ENCODE results near the gene BFAR. TPM values are rescaled to one million over a fixed set of nuclear protein-coding genes. Genes with fewer than 3 reads are reported as not detected.

BFAR gene
- total and polyA plus RNA-seq, 2 donors (not counting 3 experiments of a cell fraction or from before 2014, with no cell fraction given) = 57.3 to 73.5 TPM

DNA sequence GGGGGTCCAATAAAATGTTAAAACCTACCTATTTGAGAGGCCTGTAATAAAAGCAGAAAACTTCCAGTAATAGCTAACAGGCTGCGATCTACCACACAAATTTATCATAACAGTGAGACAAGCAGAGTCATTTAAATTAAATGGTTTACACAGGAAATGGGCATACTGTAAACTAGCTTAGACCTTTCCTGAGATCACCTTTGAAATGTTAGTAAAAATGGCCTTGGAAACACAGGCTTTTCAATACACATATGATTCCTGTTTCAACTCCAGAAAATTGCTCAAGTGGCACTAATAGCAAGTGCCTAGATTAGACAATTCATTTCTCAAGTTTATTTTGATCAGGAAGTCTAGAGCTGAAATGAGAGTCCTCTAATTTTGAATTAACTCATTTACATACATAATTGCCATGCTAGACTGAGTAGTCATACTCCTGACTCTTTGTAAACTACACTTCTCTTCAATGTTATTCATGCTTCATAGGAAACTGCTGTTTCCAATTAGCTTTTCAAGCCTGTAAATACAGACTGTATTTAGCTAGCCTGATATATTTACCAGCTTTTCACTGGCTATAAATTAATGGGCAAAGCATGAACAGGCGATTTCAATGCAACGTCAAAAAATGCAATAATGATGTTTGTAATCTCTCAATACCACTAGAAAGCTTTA lies 46.0 kb upstream of the BFAR start:
- BruUV-seq (replicated peaks) = no TSS peak
- Histone ChIP-seq H3K27me3 (ENCODE audit: control insufficient read depth in 2 of 2, insufficient read depth in 2 of 2, low read length in 2 of 2) (no peaks in the 10 kb centered on the region), H3K27ac (ENCODE audit: insufficient read depth, low read depth, low read length) (no peak overlapping the region), H3K9me3 (replicated peaks; ENCODE audit: control insufficient read depth, insufficient read depth, low read length) (no peaks in the 10 kb centered on the region), H2AFZ (ENCODE audit: low read depth, low read length) (no peak overlapping the region), H3K9ac (replicated peaks; ENCODE audit: extremely low read depth, insufficient read depth, low read length) (no peak overlapping the region), H3K4me2 (ENCODE audit: insufficient read depth, low read length) (no peak overlapping the region), H3K4me3 (replicated peaks in 1 of 3; ENCODE audit: insufficient read depth in 1 of 3, low read depth in 1 of 3, low read length in 3 of 3) (no peak overlapping the region), H3K79me2 (ENCODE audit: control insufficient read depth, insufficient read depth, low read length) (no peaks in the 10 kb centered on the region), H3K9me1 (replicated peaks; ENCODE audit: control insufficient read depth, extremely low read depth, insufficient read depth, low read length) (no peaks in the 10 kb centered on the region), H3K4me1 (ENCODE audit: control insufficient read depth, extremely low read depth, insufficient read depth, low read length) (no peaks in the 10 kb centered on the region), H4K20me1 (replicated peaks; ENCODE audit: control insufficient read depth, extremely low read depth, insufficient read depth, low read length) (no peaks in the 10 kb centered on the region), H3K36me3 (ENCODE audit: control insufficient read depth in 2 of 2, extremely low read depth in 1 of 2, insufficient read depth in 2 of 2, low read length in 2 of 2) (peaks cover 0 to 16% of the 10 kb centered on the region in 2 experiments)
- DNase-seq (ENCODE audit: low read depth, low spot score) = no peak
- FAIRE-seq = no peak
- ChIA-PET POLR2A (no interaction called here), CTCF (interaction anchor here (0.9 to 1.3 kb wide), 2 partner anchors 13 to 21 kb away, joined by 3 to 9 read pairs; no protein-coding TSS in a partner anchor)
- TF ChIP-seq, protein P1, sequence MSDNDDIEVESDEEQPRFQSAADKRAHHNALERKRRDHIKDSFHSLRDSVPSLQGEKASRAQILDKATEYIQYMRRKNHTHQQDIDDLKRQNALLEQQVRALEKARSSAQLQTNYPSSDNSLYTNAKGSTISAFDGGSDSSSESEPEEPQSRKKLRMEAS (IDR thresholded peaks at IDR 0.05; ENCODE audit: insufficient read depth, insufficient read length) = no peak
- no peak for TF ChIP-seq MYC (IDR thresholded peaks at IDR 0.05; ENCODE audit: low read depth, low read length)
- no peak for TF ChIP-seq POLR2AphosphoS5 (IDR thresholded peaks at IDR 0.05; ENCODE audit: insufficient read depth, low read depth, low read length)
- no peak for TF ChIP-seq GATA2 (IDR thresholded peaks at IDR 0.05; ENCODE audit: insufficient read depth, insufficient read length, low read depth, low read length)
- no peak for TF ChIP-seq POLR2A (IDR thresholded peaks at IDR 0.05; ENCODE audit: low read depth, low read length)
- no peak for TF ChIP-seq EZH2 (IDR thresholded peaks at IDR 0.05; ENCODE audit: borderline replicate concordance, low read depth, low read length, severe bottlenecking)
- no peak for TF ChIP-seq JUN (IDR thresholded peaks at IDR 0.05; ENCODE audit: borderline replicate concordance, insufficient read depth, insufficient read length, low read depth)
- TF ChIP-seq, protein P2, sequence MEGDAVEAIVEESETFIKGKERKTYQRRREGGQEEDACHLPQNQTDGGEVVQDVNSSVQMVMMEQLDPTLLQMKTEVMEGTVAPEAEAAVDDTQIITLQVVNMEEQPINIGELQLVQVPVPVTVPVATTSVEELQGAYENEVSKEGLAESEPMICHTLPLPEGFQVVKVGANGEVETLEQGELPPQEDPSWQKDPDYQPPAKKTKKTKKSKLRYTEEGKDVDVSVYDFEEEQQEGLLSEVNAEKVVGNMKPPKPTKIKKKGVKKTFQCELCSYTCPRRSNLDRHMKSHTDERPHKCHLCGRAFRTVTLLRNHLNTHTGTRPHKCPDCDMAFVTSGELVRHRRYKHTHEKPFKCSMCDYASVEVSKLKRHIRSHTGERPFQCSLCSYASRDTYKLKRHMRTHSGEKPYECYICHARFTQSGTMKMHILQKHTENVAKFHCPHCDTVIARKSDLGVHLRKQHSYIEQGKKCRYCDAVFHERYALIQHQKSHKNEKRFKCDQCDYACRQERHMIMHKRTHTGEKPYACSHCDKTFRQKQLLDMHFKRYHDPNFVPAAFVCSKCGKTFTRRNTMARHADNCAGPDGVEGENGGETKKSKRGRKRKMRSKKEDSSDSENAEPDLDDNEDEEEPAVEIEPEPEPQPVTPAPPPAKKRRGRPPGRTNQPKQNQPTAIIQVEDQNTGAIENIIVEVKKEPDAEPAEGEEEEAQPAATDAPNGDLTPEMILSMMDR (IDR thresholded peaks at IDR 0.05; ENCODE audit: extremely low read depth in 1 of 2, insufficient read depth in 1 of 2, low read depth in 1 of 2, low read length in 2 of 2) = no peak
- intact Hi-C loops (cut with micrococcal nuclease) (no loop called here), dilution Hi-C loops (cut with MboI; ENCODE audit: extremely low pct_ligation_motif_present, low sequenced_read_pairs) (no loop called here)
